HUES48 (cell line): Measurements from ENCODE around the gene RNF175.

Experiments used
- H3K27ac ChIP-seq: one replicate; pipeline ENCODE4 v1.7.0; 2013; ENCODE audit warnings: low read depth, low read length, inconsistent platforms
- H3K27me3 ChIP-seq: 2 replicates; pipeline ENCODE4 v1.6.1; 2013; ENCODE audit warnings: mild to moderate bottlenecking, low read length; ENCODE audit not compliant: control insufficient read depth, insufficient read depth
- H3K36me3 ChIP-seq: 2 replicates; pipeline ENCODE4 v1.6.1; 2013; ENCODE audit warnings: low read length; ENCODE audit not compliant: control insufficient read depth, insufficient read depth
- H3K4me1 ChIP-seq: 2 replicates; pipeline ENCODE4 v1.6.1; 2013; ENCODE audit warnings: mild to moderate bottlenecking, low read length; ENCODE audit not compliant: control insufficient read depth, insufficient read depth
- H3K4me3 ChIP-seq: 2 replicates; pipeline ENCODE4 v1.5.1; 2013; ENCODE audit warnings: mild to moderate bottlenecking, low read depth, low read length
- H3K9ac ChIP-seq: 2 replicates; pipeline ENCODE4 v1.6.1; 2013; ENCODE audit warnings: mild to moderate bottlenecking, low read depth, low read length, moderate library complexity
- H3K9me3 ChIP-seq: 2 replicates; pipeline ENCODE4 v1.6.1; 2013; ENCODE audit warnings: low read length; ENCODE audit not compliant: control insufficient read depth, insufficient read depth

RNF175 gene

GRCh38 chr4:153724606-153725005, 35.2 kb downstream of the RNF175 start:
- no peak overlapping the region for H3K4me3 ChIP-seq
- no peak overlapping the region for H3K9ac ChIP-seq
- H3K4me1 ChIP-seq, result no peaks in the 10 kb centered on the region
- no peak overlapping the region for H3K27ac ChIP-seq
- H3K36me3 ChIP-seq, result no peaks in the 10 kb centered on the region
- H3K27me3 ChIP-seq, result no peaks in the 10 kb centered on the region
- no peaks in the 10 kb centered on the region for H3K9me3 ChIP-seq

GRCh38 chr4:153722036-153722435, 37.8 kb downstream of the RNF175 start:
- Histone ChIP-seq H3K36me3 (no peaks in the 10 kb centered on the region), H3K27ac (no peak overlapping the region), H3K9ac (no peak overlapping the region), H3K27me3 (no peaks in the 10 kb centered on the region), H3K4me1 (no peaks in the 10 kb centered on the region), H3K9me3 (no peaks in the 10 kb centered on the region), H3K4me3 (no peak overlapping the region)

- no peak overlapping the region for H3K27ac ChIP-seq
- no peaks in the 10 kb centered on the region for H3K9me3 ChIP-seq
- H3K27me3 ChIP-seq, result no peaks in the 10 kb centered on the region
- no peak overlapping the region for H3K4me3 ChIP-seq
- no peak overlapping the region for H3K9ac ChIP-seq
- H3K36me3 ChIP-seq, result no peaks in the 10 kb centered on the region
- H3K4me1 ChIP-seq, result no peaks in the 10 kb centered on the region
Observed at GRCh38 chr4:153713866-153714646, 45.8 kb downstream of the RNF175 start.

GRCh38 chr4:153710681-153711080, 49.1 kb downstream of the RNF175 start:
- Histone ChIP-seq H3K9ac (no peak overlapping the region), H3K27me3 (no peaks in the 10 kb centered on the region), H3K9me3 (no peaks in the 10 kb centered on the region), H3K4me3 (no peak overlapping the region), H3K36me3 (no peaks in the 10 kb centered on the region), H3K4me1 (no peaks in the 10 kb centered on the region), H3K27ac (no peak overlapping the region)

- Histone ChIP-seq H3K27me3 (no peaks in the 10 kb centered on the region), H3K4me3 (no peak overlapping the region), H3K36me3 (no peaks in the 10 kb centered on the region), H3K9ac (no peak overlapping the region), H3K4me1 (no peaks in the 10 kb centered on the region), H3K27ac (no peak overlapping the region), H3K9me3 (no peaks in the 10 kb centered on the region)
Observed at GRCh38 chr4:153706519-153706918, 53.3 kb downstream of the RNF175 start.

GRCh38 chr4:153705743-153706468, 53.9 kb downstream of the RNF175 start:
- no peak overlapping the region for H3K9ac ChIP-seq
- H3K27ac ChIP-seq, result no peak overlapping the region
- no peaks in the 10 kb centered on the region for H3K27me3 ChIP-seq

GRCh38 chr4:153704522-153704921, 55.3 kb downstream of the RNF175 start:
- no peak overlapping the region for H3K27ac ChIP-seq
- H3K4me3 ChIP-seq, result no peak overlapping the region
- no peaks in the 10 kb centered on the region for H3K27me3 ChIP-seq
- H3K9me3 ChIP-seq, result no peaks in the 10 kb centered on the region
- no peaks in the 10 kb centered on the region for H3K36me3 ChIP-seq
- no peaks in the 10 kb centered on the region for H3K4me1 ChIP-seq
- no peak overlapping the region for H3K9ac ChIP-seq

More at GRCh38 chr4:153705743-153706468, 53.9 kb downstream of the RNF175 start:
- H3K9me3 ChIP-seq, result no peaks in the 10 kb centered on the region
- H3K4me1 ChIP-seq, result no peaks in the 10 kb centered on the region
- H3K4me3 ChIP-seq, result no peak overlapping the region
- H3K36me3 ChIP-seq, result no peaks in the 10 kb centered on the region

- Histone ChIP-seq H3K4me1 (peaks cover 8% of the 10 kb centered on the region; the same call in 1 of the 2 replicates), H3K4me3 (peak overlapping the region; percentile 68), H3K9ac (no peak overlapping the region), H3K9me3 (peaks cover 24% of the 10 kb centered on the region), H3K27ac (no peak overlapping the region), H3K27me3 (peaks cover 46% of the 10 kb centered on the region), H3K36me3 (no peaks in the 10 kb centered on the region)
Observed at GRCh38 chr4:153684971-153685371, 74.9 kb downstream of the RNF175 start.

GRCh38 chr4:153684182-153684970, 75.4 kb downstream of the RNF175 start, which contains the start of gene TLR2:
TLR2 (plus strand) TSS chr4:153684280; CDS start chr4:153702908, 18,628 bp downstream.
- Histone ChIP-seq H3K9ac (no peak within 1 kb of the TSS), H3K27ac (no peak within 1 kb of the TSS)

GRCh38 chr4:153683763-153684181, 76.1 kb downstream of the RNF175 start:
- H3K27me3 ChIP-seq, result peaks cover 46% of the 10 kb centered on the region
- no peaks in the 10 kb centered on the region for H3K36me3 ChIP-seq
- peak overlapping the region; percentile 68 for H3K4me3 ChIP-seq
- H3K4me1 ChIP-seq, result peaks cover 8% of the 10 kb centered on the region; the same call in 1 of the 2 replicates
- H3K9ac ChIP-seq, result no peak overlapping the region
- H3K27ac ChIP-seq, result no peak overlapping the region
- H3K9me3 ChIP-seq, result peaks cover 20% of the 10 kb centered on the region

More at GRCh38 chr4:153684182-153684970, 75.4 kb downstream of the RNF175 start, which contains the start of gene TLR2:
- no peaks in the 10 kb centered on the region for H3K36me3 ChIP-seq
- peaks cover 24% of the 10 kb centered on the region for H3K9me3 ChIP-seq
- peaks cover 8% of the 10 kb centered on the region; the same call in 1 of the 2 replicates for H3K4me1 ChIP-seq
- peaks cover 46% of the 10 kb centered on the region for H3K27me3 ChIP-seq
- H3K4me3 ChIP-seq, result peak within 1 kb of the TSS; percentile 68
